ENCODE data around the gene TMCC1.

The TMCC1 gene

DNA sequence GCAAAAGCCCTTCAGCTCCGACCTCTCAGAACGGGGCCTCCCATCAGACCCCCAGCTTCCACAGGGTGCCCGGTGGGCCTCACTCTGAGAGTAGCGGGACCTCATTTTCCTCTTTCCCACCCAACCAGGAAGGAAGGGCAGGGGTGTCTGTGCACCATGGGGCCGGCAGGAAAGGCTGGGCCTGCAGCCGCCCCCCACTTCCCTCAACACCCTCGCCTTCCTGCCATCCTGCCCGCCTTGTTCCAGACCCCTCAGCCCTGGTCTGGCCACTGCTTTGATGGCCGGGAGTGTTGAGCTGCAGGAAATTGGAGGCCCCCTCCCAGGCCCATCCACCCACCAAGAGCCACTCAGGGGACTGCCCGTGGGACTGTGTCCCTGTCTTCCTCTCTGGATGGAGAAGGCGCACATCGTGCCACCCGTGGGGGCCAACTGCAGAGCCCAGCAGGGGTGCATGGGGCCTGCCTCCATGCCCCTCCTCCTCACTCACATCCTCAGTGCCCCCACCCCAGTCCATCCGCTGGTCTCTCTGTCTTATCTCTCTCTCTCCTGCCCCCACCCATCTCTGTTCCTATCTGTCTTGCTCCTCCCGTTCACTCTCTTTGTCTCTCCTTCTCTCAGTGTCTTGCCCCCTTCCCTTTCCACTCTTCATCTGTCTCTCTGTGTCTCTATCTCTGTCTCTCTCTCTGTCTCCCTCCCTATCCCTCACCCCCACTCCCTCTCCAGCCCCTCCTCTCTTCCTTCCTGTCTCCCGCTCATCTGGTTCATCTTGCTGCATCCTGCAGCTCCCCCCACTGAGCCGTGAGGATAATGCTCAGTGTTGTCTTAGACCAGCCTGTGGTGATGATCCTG lies 285.2 kb downstream of the TMCC1 start:
- peak in 2 of 3 donors; percentile 49 to 51 for DNase-seq

- DNase-seq: no peak
Observed at GRCh38 chr3:129607391-129608068, 286.0 kb downstream of the TMCC1 start.

DNA sequence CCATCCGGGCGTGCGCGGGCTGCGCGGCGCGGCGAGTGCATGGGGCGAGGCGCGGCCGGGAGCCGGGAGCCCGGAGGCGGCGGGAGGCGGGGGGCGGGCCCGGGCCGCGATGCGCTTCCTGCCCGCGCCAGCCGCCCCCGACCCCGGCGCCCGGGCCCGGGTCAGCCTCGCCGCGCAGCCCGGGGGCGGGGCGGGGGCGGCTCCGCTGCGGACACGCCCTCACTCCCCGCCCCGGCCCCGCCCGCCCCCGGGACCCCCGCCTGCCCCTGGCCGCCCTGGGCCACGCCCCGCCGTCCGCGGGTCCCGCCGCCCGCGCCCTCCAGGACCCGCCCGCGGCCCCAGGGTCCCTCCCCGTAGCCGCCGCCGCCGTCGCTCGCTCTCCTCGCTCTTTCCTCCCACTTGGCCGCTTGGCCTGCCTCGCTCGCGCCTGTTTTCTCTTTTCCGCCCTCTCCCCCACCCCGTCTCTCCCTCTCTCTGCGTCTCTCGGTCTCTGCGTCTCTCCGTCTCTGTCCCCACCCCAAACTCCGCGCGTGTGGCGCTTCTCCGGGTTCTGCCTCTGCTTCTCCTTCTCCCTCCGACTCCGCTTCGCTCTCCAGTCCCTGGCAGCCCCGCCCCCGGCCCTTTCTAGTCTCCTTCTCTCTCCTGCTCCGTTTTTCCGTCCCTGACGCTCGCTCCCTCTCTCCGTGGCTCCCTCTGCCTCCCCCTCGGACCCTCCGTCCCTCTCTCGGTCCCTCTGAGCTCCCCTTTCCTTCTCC lies 286.7 kb downstream of the TMCC1 start, which contains the start of gene PLXND1:
PLXND1 (minus strand) TSS at position 41 of the 755 bp plus-strand sequence; CDS start at position 4, 37 bp downstream.
- DNase-seq: peak; percentile 82 to 95 (median 87)

GRCh38 chr3:129605922-129606635 lies 287.4 kb downstream of the TMCC1 start:
- DNase-seq: peak; percentile 55 to 72 (median 63)

DNA sequence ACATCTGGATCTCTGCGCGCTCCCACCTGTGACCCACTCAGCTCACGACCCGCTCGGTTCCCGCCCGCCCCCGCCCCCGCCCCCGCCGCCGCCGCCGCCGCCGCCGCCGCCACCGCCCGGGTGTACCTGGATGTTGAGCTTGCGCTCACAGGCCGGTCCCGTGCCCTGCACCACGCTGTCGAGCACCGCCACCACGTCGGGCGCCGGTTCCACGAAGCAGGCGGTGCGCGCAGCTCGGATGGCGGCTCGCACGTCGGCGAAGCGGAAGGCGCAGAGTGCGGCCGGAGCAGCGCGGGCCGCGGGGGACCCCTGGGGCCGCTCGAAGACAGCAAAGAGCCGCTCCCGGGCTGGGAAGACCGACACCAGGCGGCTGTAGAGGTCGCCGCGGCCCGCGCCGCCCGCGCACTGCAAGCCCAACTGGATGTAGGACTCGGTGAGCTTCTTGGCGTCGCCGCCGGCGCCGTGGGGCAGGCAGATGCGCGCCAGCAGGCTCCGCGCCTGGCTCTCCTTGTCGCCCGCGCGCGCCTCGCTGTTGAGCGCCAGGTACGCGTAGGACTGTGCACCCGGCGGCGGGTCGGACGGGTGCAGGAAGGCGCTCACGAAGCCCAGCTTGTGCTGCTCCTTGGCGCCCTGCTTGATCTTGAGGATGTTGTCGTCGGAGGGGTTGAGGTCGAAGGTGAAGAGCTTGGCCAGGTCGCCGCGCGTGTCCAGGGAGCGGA lies 288.1 kb downstream of the TMCC1 start:
- peak; percentile 59 to 76 (median 62) for DNase-seq

DNA sequence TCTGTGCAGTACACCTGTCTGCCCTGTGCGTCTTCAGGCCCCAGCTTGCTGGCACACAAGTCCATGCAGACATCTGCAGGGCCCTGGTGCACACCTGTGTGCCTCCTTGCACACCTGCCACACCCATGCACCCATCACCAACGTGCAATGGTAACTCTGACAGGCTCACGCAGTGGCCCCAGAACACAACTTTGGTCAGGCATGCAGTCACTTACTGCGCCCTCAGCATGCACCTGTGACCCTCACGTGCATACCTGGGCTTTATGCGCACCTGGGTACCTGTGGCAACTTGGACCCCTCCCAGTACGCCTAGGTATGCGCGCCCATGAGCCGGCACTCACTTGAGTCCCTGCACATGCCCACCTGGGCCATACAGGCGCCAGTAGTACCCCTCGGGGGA lies 288.7 kb downstream of the TMCC1 start:
- no peak for DNase-seq

GRCh38 chr3:129603991-129604749 lies 289.3 kb downstream of the TMCC1 start:
- peak in 1 of 3 donors; percentile 13 for DNase-seq

DNA sequence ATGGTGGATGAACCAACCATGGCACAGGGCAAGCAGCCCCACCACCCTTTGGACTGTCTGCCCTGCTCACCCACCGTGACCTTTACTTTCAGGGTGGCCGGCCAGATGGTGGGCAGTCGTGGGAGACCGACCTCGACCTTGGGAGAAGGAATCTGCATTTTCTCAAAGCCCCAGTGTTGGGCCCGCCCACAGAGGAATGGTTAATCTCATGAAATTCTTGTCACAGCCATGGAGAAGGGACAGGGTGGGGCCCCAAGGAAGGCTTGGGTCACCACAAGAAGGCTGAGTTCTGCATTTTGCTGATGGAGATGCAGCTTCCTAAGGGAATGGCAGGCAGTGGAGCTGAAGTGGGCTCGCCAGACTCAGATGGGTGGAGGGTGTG lies 290.0 kb downstream of the TMCC1 start:
- peak; percentile 61 to 71 (median 70) for DNase-seq

DNA sequence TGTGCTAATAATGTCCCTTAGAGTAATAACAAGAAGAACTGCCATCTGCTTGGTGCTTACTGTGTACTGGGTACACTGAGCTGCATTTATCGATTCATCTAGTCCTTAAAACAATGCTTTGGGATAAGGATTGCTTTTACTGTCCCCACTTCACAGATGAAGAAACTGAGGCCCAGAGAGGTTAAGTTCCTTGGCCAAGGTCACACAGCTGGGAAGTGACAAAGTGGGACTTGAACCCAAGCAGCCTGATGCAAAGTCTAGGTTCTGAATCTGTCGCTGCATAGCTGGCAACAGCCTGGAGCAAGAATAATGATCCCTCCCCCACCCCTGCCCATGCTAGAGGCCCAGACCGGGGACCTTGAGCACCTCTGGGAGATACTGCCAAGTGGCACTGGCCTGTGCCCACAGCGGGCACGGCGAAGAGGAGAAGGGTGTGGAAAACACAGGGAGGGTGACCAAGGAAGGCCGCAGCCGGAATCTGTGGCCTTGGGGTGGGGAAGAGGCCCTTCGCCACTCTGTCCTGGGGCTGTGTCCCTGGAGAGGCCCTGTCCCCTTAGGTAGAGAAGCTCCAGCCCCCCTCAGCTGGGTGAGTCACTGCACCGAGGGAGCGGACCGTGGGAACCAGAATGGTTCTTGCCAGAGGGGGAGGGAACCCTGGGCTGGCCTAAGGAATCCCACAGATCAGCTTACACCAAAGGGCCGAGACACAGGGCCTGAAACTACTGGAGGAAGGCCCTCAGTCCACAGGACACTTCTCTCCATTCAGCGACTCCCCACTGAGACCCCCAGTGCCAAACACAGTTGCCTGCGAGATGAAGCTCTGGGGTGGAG lies 290.6 kb downstream of the TMCC1 start:
- peak; percentile 75 to 88 (median 86) for DNase-seq

DNA sequence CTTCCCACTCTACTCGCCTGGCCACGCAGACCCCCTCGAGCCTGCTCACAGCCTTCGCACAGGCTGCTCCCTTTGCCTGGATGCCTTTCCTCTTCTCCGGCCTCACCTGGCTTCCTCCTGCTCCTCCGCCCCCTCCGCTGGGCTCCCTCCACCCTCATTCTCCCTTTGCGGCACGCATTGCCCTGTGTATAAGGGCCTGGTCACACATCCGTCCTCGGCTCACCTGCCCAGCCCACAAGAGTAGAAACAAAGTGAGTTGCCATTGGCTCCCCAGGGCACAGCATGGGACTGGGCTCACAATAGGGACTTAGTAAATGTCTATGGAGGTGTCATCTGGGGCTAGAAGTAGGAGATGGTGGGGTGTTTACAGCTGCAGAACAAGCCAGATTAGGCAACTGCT lies 291.2 kb downstream of the TMCC1 start:
- DNase-seq: no peak

DNA sequence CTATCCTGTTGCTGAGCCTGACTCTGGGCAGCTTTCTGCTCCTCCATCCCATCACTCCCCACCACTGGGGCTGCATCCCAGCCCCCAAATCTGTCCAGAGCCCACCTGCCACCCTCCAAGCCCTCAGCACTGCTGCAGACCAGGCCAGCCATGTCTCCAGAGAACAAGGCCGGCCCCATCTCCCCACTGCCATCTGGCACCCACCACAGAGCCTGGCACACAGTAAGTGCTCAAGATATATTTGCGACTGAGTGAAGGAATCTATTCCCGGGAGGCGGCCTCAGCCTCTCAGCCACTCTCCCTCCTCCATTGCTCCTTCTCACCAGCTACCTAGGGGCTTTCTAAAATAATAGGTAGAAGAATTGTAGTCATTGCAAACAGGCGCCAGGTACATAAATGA lies 291.8 kb downstream of the TMCC1 start:
- no peak for DNase-seq

- DNase-seq: no peak
Observed at GRCh38 chr3:129600348-129600747, 293.2 kb downstream of the TMCC1 start.

- peak; percentile 97 to 99 (median 97) for DNase-seq
Observed at GRCh38 chr3:129599607-129600006, 293.9 kb downstream of the TMCC1 start.

GRCh38 chr3:129599073-129599472 lies 294.4 kb downstream of the TMCC1 start:
- no peak for DNase-seq

DNA sequence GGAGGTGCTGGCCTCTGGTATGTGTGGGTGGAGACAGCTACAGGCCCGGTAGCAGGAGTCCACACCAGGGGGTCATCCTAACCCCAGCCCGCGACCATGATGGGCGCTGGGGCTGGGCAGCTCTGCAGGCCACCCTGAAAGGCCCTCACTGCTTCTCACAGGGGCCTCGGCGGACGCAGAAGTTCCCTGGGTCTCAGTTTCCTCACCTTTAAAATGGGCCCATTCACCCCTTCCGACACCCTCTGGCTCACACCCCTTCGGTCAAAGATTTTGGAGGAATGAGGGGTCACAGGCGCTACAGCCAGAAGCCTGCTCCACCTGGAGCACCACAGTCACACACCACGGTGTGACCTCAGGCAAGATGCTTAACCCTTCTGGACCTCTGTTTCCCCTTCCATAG lies 295.0 kb downstream of the TMCC1 start:
- DNase-seq: no peak

DNA sequence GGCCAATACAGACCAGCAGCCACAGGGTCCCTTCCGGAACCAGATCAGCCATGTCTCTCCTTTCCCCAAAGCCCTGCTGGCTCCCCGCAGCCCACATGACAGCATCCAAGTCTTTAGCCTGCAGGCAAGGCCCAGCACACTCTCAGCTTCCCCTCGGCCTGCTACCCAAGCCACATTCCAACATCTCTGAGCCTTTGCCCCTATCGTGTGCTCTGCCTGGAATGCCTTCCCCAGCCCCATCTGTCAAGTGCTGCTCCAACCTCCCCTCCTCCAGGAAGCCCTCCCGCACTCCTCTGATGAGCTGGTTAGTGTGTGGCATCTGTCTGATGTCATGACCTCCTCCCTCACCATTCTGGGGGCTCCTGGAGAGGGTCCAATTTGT lies 295.5 kb downstream of the TMCC1 start:
- DNase-seq: peak in 1 of 3 donors; percentile 17

All from suppressor macrophage treated with lipopolysaccharide for 1 hour (primary cell).